PFSK-1 (cell line): ENCODE data around the gene SLC6A16.
A peak's percentile ranks its signal among the peaks of the same experiment; 100 is the strongest.

Experiments used
- FOXP2 ChIP-seq: optimal IDR thresholded peaks from 2 replicates; pipeline ENCODE3; 2011; ENCODE audit warnings: borderline replicate concordance, control low read depth, inconsistent platforms; ENCODE audit not compliant: insufficient read depth; ENCODE audit errors: extremely low read length, extremely low read depth
- POLR2AphosphoS5 ChIP-seq: IDR thresholded peaks from 2 replicates; pipeline ENCODE4 v1.6.1; 2012; ENCODE audit warnings: low read depth, mild to moderate bottlenecking, control low read depth, low read length, moderate library complexity
- REST ChIP-seq, 2 experiments: IDR thresholded peaks; 2 replicates each; pipeline versions ENCODE4 v1.6.1 to v1.8.0; 2011 to 2012; ENCODE audit warnings: low read depth in 2 of 2, low read length in 2 of 2, control low read depth in 1 of 2, inconsistent platforms in 1 of 2, mild to moderate bottlenecking in 1 of 2, moderate library complexity in 1 of 2; ENCODE audit not compliant: insufficient read depth in 1 of 2
- SIN3A ChIP-seq: IDR thresholded peaks from 2 replicates; pipeline ENCODE4 v1.6.1; 2012; ENCODE audit warnings: mild to moderate bottlenecking, low read length, moderate library complexity, borderline replicate concordance; ENCODE audit not compliant: insufficient read depth
- TAF1 ChIP-seq: IDR thresholded peaks from 2 replicates; pipeline ENCODE4 v1.6.1; 2012; ENCODE audit warnings: low read length, control low read depth, borderline replicate concordance; ENCODE audit not compliant: insufficient read depth

The SLC6A16 gene

GRCh38 chr19:49336482-49337266 is 11.7 kb upstream of the SLC6A16 start:
- TF ChIP-seq SIN3A (no peak), REST (IDR thresholded peaks at IDR 0.05; ENCODE audit: insufficient read depth in 1 of 2, low read depth in 2 of 2, low read length in 2 of 2) (no peak), POLR2AphosphoS5 (no peak), FOXP2 (no peak), TAF1 (no peak)

GRCh38 chr19:49335784-49336481 is 10.9 kb upstream of the SLC6A16 start:
- TF ChIP-seq POLR2AphosphoS5 (no peak), TAF1 (no peak), REST (IDR thresholded peaks at IDR 0.05; ENCODE audit: insufficient read depth in 1 of 2, low read depth in 2 of 2, low read length in 2 of 2) (no peak), FOXP2 (no peak), SIN3A (no peak)

GRCh38 chr19:49335071-49335783 is 10.2 kb upstream of the SLC6A16 start, which contains the start of gene CD37:
Gene CD37 (plus strand): TSS chr19:49335406. CDS start chr19:49335541, 135 bp downstream.
- TF ChIP-seq REST (IDR thresholded peaks at IDR 0.05; ENCODE audit: insufficient read depth in 1 of 2, low read depth in 2 of 2, low read length in 2 of 2): no peak
- TF ChIP-seq POLR2AphosphoS5: 0 out of 2 replicates have a peak, but pooled peaks have one; percentile 26

- TF ChIP-seq REST (IDR thresholded peaks at IDR 0.05; ENCODE audit: insufficient read depth in 1 of 2, low read depth in 2 of 2, low read length in 2 of 2): no peak
- TF ChIP-seq POLR2AphosphoS5: no peak
- no peak for TF ChIP-seq TAF1
- no peak for TF ChIP-seq SIN3A
- no peak for TF ChIP-seq FOXP2
Observed at GRCh38 chr19:49333811-49334288, 8.9 kb upstream of the SLC6A16 start.
